Posterior cingulate gyrus (tissue), 11 donors: ENCODE results near the gene GPRC6A.
"Not testable (repeated sequence)": the region's sequence is repeated elsewhere in the genome, so short reads cannot be mapped to it uniquely, and the experiment has no call there.

Source experiments
- DNase-seq, 10 donors: peaks; one replicate each; pipeline versions ENCODE4 v3.0.0 to v3.0.0-alpha.2; 2020 to 2021; ENCODE audit warnings: mixed read lengths in 3 of 10
- intact Hi-C: fragments of 100-400 bp; cut with DNase I; formaldehyde crosslinking; loops from one replicate; pipeline ENCODE4 v1.15.1; 2023

Gene GPRC6A

GRCh38 chr6:116828983-116829382 lies at the start of gene GPRC6A:
GPRC6A (minus strand) TSS chr6:116829083; CDS start chr6:116829013, 70 bp downstream.
- intact Hi-C loops, result no loop called here

GRCh38 chr6:116877743-116878142 lies 48.9 kb upstream of the GPRC6A start:
- intact Hi-C loops, result no loop called here
- DNase-seq, result no peak

More at GRCh38 chr6:116828983-116829382, at the start of gene GPRC6A:
- no peak for DNase-seq

GRCh38 chr6:116876635-116877611 lies 48.0 kb upstream of the GPRC6A start, which contains the start of gene RFX6:
RFX6 (plus strand) TSS chr6:116877242; CDS start chr6:116877276, 34 bp downstream.
- peak in 5 of 10 donors; percentile 5 to 74 (median 54) for DNase-seq
- intact Hi-C loops, result no loop called here

GRCh38 chr6:116876107-116876506 lies 47.2 kb upstream of the GPRC6A start:
- intact Hi-C loops, result no loop called here
- DNase-seq, result no peak

GRCh38 chr6:116872771-116873170 lies 43.9 kb upstream of the GPRC6A start:
- DNase-seq, result no peak

DNA sequence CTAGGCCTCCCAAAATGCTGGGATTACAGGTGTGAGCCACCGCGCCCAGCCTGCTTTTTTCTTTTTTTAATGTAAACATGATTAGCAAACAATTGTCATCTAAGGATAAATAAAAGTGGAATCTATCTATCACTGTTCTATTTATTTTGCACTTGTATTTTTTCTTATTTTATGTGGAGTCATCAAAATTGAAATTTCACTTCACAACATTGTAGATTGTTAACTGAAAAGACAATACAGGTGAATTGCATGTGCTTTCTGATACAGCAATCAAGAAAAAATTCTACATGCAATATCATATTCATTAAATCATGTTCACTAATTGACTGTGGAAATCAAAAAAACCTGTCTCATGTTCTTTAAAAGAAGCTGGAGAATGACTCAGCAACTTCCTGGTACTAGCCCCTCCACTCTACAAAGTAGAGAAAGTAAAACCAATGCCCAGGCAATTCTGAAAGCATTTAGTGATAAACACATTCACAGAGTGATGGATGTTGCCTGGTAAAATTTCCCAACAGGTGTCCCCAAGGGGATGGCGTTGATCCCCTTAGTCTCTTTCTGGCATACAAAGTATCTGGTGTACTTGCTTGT lies 37.5 kb upstream of the GPRC6A start:
- no peak for DNase-seq
- intact Hi-C loops, result no loop called here

More at GRCh38 chr6:116872771-116873170, 43.9 kb upstream of the GPRC6A start:
- intact Hi-C loops, result no loop called here

- DNase-seq, result no peak
- intact Hi-C loops, result no loop called here
These were observed 30.4 kb upstream of the GPRC6A start for GRCh38 chr6:116859264-116859663.

- intact Hi-C loops, result no loop called here
- no peak for DNase-seq
These were observed 29.2 kb upstream of the GPRC6A start for GRCh38 chr6:116858060-116858459.

GRCh38 chr6:116847227-116847626 lies 18.3 kb upstream of the GPRC6A start:
- DNase-seq, result no peak
- intact Hi-C loops, result loop anchor here (1.0 kb wide), 1 partner anchor 67 kb away; no protein-coding TSS in a partner anchor

DNA sequence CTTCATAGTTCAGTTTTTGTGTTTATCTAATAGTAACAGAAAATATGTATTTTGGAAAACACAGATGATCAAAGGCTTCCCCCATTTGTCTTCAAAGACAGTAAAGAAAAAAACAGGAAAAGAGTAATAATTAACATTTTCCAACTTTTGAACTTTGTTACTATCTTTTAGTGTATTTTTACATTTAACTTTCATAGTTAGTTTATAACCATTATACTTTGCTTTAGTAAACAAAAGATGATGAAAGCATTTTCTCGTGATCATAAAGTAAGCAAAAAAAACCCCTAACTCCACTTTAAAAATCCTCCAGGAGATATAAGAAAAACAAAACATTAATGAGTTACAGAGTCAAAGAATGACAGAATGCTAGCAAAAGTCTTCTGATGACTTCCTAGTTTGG lies 13.6 kb upstream of the GPRC6A start:
- DNase-seq, result no peak
- intact Hi-C loops, result no loop called here

GRCh38 chr6:116840091-116840490 lies 11.2 kb upstream of the GPRC6A start:
- intact Hi-C loops, result no loop called here
- DNase-seq, result no peak

GRCh38 chr6:116836606-116837342 lies 7.9 kb upstream of the GPRC6A start:
- intact Hi-C loops, result no loop called here
- no peak for DNase-seq

DNA sequence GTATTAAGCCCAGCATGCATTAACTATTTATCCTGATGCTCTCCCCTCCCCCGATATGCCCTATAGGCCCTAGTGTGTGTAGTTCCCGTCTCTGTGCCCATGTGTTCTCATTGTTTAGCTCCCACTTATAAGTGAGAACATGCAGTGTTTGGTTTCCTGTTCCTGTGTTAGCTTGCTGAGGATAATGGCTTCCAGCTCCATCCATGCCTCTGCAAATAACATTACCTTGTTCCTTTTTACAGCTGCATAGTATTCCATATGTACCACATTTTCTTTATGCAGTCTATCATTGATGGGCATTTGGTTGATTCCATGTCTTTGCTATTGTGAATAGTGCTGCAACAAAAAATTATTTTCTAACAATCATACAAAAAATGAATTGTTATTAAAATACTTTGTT lies 5.6 kb upstream of the GPRC6A start:
- DNase-seq, intact Hi-C loops: not testable (repeated sequence)

GRCh38 chr6:116827561-116828240 lies 1.2 kb downstream of the GPRC6A start:
- intact Hi-C loops, result no loop called here

GRCh38 chr6:116816336-116816735 lies 12.5 kb downstream of the GPRC6A start:
- intact Hi-C loops, result not testable (repeated sequence)

More at GRCh38 chr6:116827561-116828240, 1.2 kb downstream of the GPRC6A start:
- no peak for DNase-seq

DNA sequence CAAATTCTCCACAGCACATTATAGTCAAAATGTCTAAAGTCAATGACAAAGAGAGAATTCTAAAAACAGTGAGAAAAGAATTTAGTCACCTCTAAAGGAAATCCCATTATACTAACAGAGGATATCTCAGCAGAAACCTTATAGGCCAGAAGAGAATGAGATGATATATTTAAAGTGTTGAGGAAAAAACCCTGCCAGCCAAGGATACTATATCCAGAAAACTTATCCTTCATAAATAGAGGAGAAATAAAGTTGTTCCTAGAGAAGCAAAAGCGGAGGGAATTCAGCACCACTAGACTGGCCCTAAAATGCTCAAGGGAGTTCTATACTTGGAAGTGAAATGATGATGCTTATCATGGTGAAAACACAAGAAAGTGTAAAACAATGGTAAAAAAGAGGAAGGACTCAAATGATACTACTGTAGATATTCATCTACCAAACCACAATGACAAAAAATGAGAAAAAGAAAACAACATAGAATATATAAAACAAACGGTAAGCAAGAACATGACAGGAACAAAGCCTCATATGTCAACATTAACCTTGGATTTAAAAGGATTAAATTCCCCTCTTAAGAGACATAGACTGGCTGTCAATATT lies 16.7 kb downstream of the GPRC6A start:
- intact Hi-C loops, result no loop called here
- no peak for DNase-seq

More at GRCh38 chr6:116816336-116816735, 12.5 kb downstream of the GPRC6A start:
- DNase-seq, result not testable (repeated sequence)

DNA sequence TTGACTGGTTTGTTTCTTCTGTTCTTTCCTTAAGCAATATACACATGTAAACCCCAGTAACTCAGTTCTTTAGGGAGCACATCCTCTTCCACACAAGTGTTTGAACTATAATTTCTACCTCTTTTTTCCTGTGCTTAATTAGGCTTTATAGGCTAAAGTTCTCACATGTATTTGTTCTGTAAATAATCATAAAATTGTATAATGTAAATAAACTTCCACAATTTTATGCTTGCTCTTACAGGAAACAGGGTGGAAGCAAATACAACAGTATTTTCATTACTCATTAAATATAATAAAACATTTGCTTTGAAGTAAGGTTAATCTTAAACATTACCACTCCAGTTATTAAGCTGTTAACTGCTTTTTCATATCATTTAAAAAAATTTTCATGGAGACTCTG lies 26.9 kb downstream of the GPRC6A start:
- intact Hi-C loops, result no loop called here
- no peak for DNase-seq

GRCh38 chr6:116799945-116800344 lies 28.9 kb downstream of the GPRC6A start:
- DNase-seq, result no peak
- intact Hi-C loops, result no loop called here

DNA sequence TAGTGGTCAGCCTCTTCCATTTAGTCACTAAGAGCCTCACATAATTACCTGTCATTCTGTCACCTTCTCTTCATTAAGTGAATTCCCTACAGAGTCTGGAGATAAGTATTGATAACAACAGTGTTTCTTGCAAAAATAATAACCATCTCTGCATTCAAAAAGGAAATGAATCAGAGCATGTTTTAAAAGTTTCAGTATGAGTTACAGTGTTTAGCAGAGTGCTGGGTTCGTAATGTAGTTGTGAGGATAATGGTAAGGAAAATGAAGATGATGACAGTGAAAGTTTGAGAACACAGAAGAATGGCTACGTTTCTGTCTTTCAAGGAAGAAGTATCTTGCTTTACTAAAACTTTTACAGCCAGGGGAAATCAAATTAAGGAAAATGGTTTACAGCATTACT lies 31.3 kb downstream of the GPRC6A start:
- intact Hi-C loops, result no loop called here
- no peak for DNase-seq

DNA sequence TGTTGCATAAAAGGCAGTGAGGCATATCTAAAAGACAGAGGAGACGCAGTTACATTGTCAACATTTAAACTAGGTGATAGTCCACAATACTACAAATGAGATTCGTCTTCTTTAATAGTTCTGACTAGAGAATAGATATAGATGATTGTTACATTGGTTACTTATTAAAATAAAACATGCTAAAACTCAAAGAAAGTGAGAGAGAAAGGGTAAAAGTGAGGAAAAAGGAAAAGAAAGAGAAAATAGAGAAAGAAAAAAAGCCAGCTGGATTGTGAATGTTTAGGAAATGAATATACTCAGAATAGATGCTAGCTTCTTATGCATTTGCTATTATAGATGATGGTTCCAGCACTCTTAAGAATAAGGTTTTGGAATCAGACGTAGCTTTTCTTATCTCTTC lies 35.7 kb downstream of the GPRC6A start:
- intact Hi-C loops, result no loop called here
- no peak for DNase-seq
